HepG2 (cell line): ENCODE data around the gene TANC2. TPM values are rescaled to one million over a fixed set of nuclear protein-coding genes. Genes with fewer than 3 reads are reported as not detected.

ENCODE experiments used
- ATAC-seq: fragments of 200-7000 bp; cut with Tn5 transposase; 3 replicates; pipeline ENCODE4 v1.9.1; 2020; ENCODE audit warnings: mild to moderate bottlenecking, moderate library complexity
- BruUV-seq: library from RNA; stranded (reverse); fragments of 400-500 nt; replicated peaks from 2 replicates; lab custom pipeline; 2021; lab: Mats Ljungman, UMichigan
- CTCF ChIA-PET: fragments of 300-600 bp; formaldehyde crosslinking; extraction: SDS; loops from one replicate; lab custom pipeline; 2021; ENCODE audit warnings: low total read pairs, inconsistent platforms, low intra/inter-chr PET ratio; lab: Yijun Ruan, JAX
- POLR2A ChIA-PET: fragments of 350-600 bp; sonication (Branson Sonifier 250); formaldehyde crosslinking; loops from one replicate; lab custom pipeline; 2020; ENCODE audit warnings: antibody characterized with exemption, inconsistent platforms; lab: Yijun Ruan, JAX
- DNase-seq: peaks from one replicate; pipeline ENCODE4 v3.0.0-alpha.2; 2015; ENCODE audit warnings: low spot score
- FAIRE-seq: peaks from 3 replicates; lab custom pipeline; 2011; peaks lifted over from hg19 to GRCh38; lab: Jason Lieb, UNC
- H2AFZ ChIP-seq: one replicate; pipeline ENCODE4 v1.6.1; 2011; ENCODE audit warnings: low read length, inconsistent platforms
- H3K27ac ChIP-seq: fragments of 300-600 bp; 3 replicates; pipeline ENCODE4 v1.8.0; 2011; ENCODE audit warnings: mixed run types, mild to moderate bottlenecking, mixed read lengths, low read length, inconsistent platforms; ENCODE audit not compliant: insufficient read depth; ENCODE audit errors: extremely low read length
- H3K27me3 ChIP-seq, 2 experiments: fragments of 200-600 bp in 1 of 2; 2 replicates in 1 of 2; 3 replicates in 1 of 2; pipeline versions ENCODE4 v1.6.0 to v1.8.0; 2011; ENCODE audit warnings: low read length in 2 of 2, mild to moderate bottlenecking in 2 of 2, moderate library complexity in 2 of 2, inconsistent platforms in 1 of 2; ENCODE audit not compliant: insufficient read depth in 2 of 2, control insufficient read depth in 1 of 2
- H3K36me3 ChIP-seq, 2 experiments: fragments of 200-600 bp in 1 of 2; replicated peaks in 1 of 2; 2 replicates in 1 of 2; 3 replicates in 1 of 2; pipeline versions ENCODE4 v1.5.1 to v1.8.0; 2011; ENCODE audit warnings: low read length in 2 of 2, inconsistent platforms in 1 of 2; ENCODE audit not compliant: insufficient read depth in 2 of 2, control insufficient read depth in 1 of 2
- H3K4me1 ChIP-seq: 2 replicates; pipeline ENCODE4 v1.5.1; 2012; ENCODE audit warnings: low read length, inconsistent platforms; ENCODE audit not compliant: insufficient read depth
- H3K4me2 ChIP-seq: 2 replicates; pipeline ENCODE4 v1.6.0; 2011; ENCODE audit warnings: low read depth, low read length, inconsistent platforms
- H3K4me3 ChIP-seq, 3 experiments: fragments of 200-600 bp in 1 of 3; sonication (generic), shearing (Covaris generic) in 1 of 3; replicated peaks in 1 of 3; 2 replicates each; pipeline ENCODE4 v1.5.1; 2011 to 2016; ENCODE audit warnings: low read length in 3 of 3, inconsistent platforms in 2 of 3, low read depth in 2 of 3, mild to moderate bottlenecking in 2 of 3, control low read depth in 1 of 3, mixed read lengths in 1 of 3; ENCODE audit not compliant: insufficient read depth in 1 of 3
- H3K79me2 ChIP-seq: one replicate; pipeline ENCODE4 v1.6.1; 2011; ENCODE audit warnings: low read length, inconsistent platforms; ENCODE audit not compliant: insufficient read depth
- H3K9ac ChIP-seq: 2 replicates; pipeline ENCODE4 v1.6.0; 2011; ENCODE audit warnings: mild to moderate bottlenecking, low read depth, low read length, inconsistent platforms; ENCODE audit not compliant: insufficient read depth
- H3K9me3 ChIP-seq: 2 replicates; pipeline ENCODE4 v1.5.1; 2012; ENCODE audit warnings: mild to moderate bottlenecking, low read length
- H4K20me1 ChIP-seq: 2 replicates; pipeline ENCODE4 v1.6.0; 2011; ENCODE audit warnings: inconsistent platforms, mild to moderate bottlenecking, low read length, moderate library complexity; ENCODE audit not compliant: insufficient read depth
- CHD4 ChIP-seq: fragments of 200-600 bp; sonication (generic); IDR thresholded peaks from 2 replicates; pipeline ENCODE4 v1.7.0; 2017; ENCODE audit warnings: mild to moderate bottlenecking, low read length, borderline replicate concordance
- CREBL2 ChIP-seq: sonication (generic); formaldehyde crosslinking; IDR thresholded peaks from 2 replicates; pipeline ENCODE4 v1.8.1; 2023; ENCODE audit warnings: missing genetic modification reagents, mild to moderate bottlenecking, borderline replicate concordance
- FIP1L1 ChIP-seq: fragments of 200-400 bp; formaldehyde crosslinking; IDR thresholded peaks from 2 replicates; pipeline ENCODE4 v1.6.1; 2018; ENCODE audit warnings: low read depth, mild to moderate bottlenecking, low read length, moderate library complexity, borderline replicate concordance; ENCODE audit not compliant: insufficient read depth
- FOXK2 ChIP-seq: fragments of 450-650 bp; IDR thresholded peaks from 2 replicates; pipeline ENCODE4 v1.6.1; 2016
- MTERF4 ChIP-seq: sonication (generic); formaldehyde crosslinking; IDR thresholded peaks from 2 replicates; pipeline ENCODE4 v1.8.0; 2023; ENCODE audit warnings: mild to moderate bottlenecking, missing genetic modification reagents
- NFKB2 ChIP-seq: sonication (generic); formaldehyde crosslinking; IDR thresholded peaks from 2 replicates; pipeline ENCODE4 v1.4.0; 2020; ENCODE audit warnings: missing genetic modification reagents, borderline replicate concordance
- SMC3 ChIP-seq: IDR thresholded peaks from 2 replicates; pipeline ENCODE4 v1.6.1; 2011; ENCODE audit warnings: low read length, improper control_type of control experiment
- TSC22D2 ChIP-seq: sonication (generic); formaldehyde crosslinking; IDR thresholded peaks from 2 replicates; pipeline ENCODE4 v1.5.1; 2020; ENCODE audit warnings: missing genetic modification reagents, mild to moderate bottlenecking, borderline replicate concordance
- ZBTB34 ChIP-seq: sonication (generic); formaldehyde crosslinking; IDR thresholded peaks from 2 replicates; pipeline ENCODE4 v1.8.0; 2022; ENCODE audit warnings: mild to moderate bottlenecking, missing genetic modification reagents
- ZHX2 ChIP-seq, 2 experiments: sonication (generic) in 1 of 2; formaldehyde crosslinking in 1 of 2; IDR thresholded peaks; 2 replicates each; pipeline versions ENCODE4 v1.6.1 to v1.9.0; 2014 to 2022; ENCODE audit warnings: antibody characterized with exemption in 1 of 2, borderline replicate concordance in 1 of 2, inconsistent platforms in 1 of 2, low read depth in 1 of 2, missing genetic modification reagents in 1 of 2
- ZKSCAN1 ChIP-seq: fragments of 150-350 bp; IDR thresholded peaks from 2 replicates; pipeline ENCODE4 v1.6.1; 2014; ENCODE audit warnings: low read length
- ZNF296 ChIP-seq: sonication (generic); formaldehyde crosslinking; conservative IDR thresholded peaks from 2 replicates; pipeline ENCODE4 v1.5.0; 2020; ENCODE audit warnings: mild to moderate bottlenecking, missing genetic modification reagents
- ZNF569 ChIP-seq: sonication (generic); formaldehyde crosslinking; IDR thresholded peaks from 2 replicates; pipeline ENCODE4 v1.5.0; 2020; ENCODE audit warnings: mild to moderate bottlenecking, missing genetic modification reagents, moderate library complexity, borderline replicate concordance
- ZNF672 ChIP-seq: sonication (generic); formaldehyde crosslinking; IDR thresholded peaks from 2 replicates; pipeline ENCODE4 v1.8.1; 2022; ENCODE audit warnings: missing genetic modification reagents
- ZSCAN20 ChIP-seq: sonication (generic); formaldehyde crosslinking; IDR thresholded peaks from 2 replicates; pipeline ENCODE4 v1.4.0; 2020; ENCODE audit warnings: missing genetic modification reagents, mild to moderate bottlenecking, borderline replicate concordance
- WGBS: methylation state at CpG from one replicate; pipeline ENCODE4 v1.1.6; 2017; ENCODE audit warnings: low lambda C conversion rate; 5-methylcytosine and 5-hydroxymethylcytosine counted together
- in situ Hi-C: cut with HindIII; loops from 2 replicates; pipeline ENCODE4 v1.10.0; 2017; ENCODE audit warnings: low pct_unique_long_range_greater_than_20kb; ENCODE audit not compliant: extremely low pct_ligation_motif_present
- intact Hi-C: fragments of 100-400 bp; cut with micrococcal nuclease; formaldehyde crosslinking; loops from one replicate; pipeline ENCODE4 v1.10.0; 2022; ENCODE audit not compliant: unreplicated experiment
- polyA plus RNA-seq, 8 experiments: library from polyadenylated mRNA; depleted of rRNA in 3 of 8; stranded (reverse) in 7 of 8; unstranded in 1 of 8; fragments of >200 nt; fragmentation: Illumina TruSeq in 4 of 8; extraction: Trizol in 4 of 8; gene quantifications; 2 replicates each; pipeline versions ENCODE4 v1.2.1 to v1.2.3, GENCODE V29; 2011 to 2016; ENCODE audit warnings: low read depth in 4 of 8, missing spikeins in 1 of 8, mixed read lengths in 1 of 8; ENCODE audit not compliant: insufficient read depth in 1 of 8
- total RNA-seq, 5 experiments: library from RNA; depleted of rRNA; stranded (reverse); fragments of >200 nt; fragmentation: Illumina TruSeq; extraction: Trizol; gene quantifications; 2 replicates each; pipeline ENCODE4 v1.2.3, GENCODE V29; 2016; ENCODE audit warnings: low read depth in 1 of 5

The TANC2 gene
- total and polyA plus RNA-seq, 2 of the 13 experiments (the other 11 are each of a cell fraction or from before 2014, with no cell fraction given), result 0.08 to 0.20 TPM

GRCh38 chr17:62920300-62920699 is 45.7 kb upstream of the TANC2 start:
- no peaks in the 10 kb centered on the region for H3K36me3 ChIP-seq
- no peak overlapping the region for H3K4me2 ChIP-seq
- ChIA-PET CTCF (no interaction called here), POLR2A (no interaction called here)
- FAIRE-seq (no peak), DNase-seq (no peak), ATAC-seq (no peak)
- H3K9ac ChIP-seq, result no peak overlapping the region
- 0 out of 5 replicates have a peak, but pooled peaks cover 0 to 16% of the 10 kb centered on the region in 2 experiments for H3K27me3 ChIP-seq
- H3K9me3 ChIP-seq, result no peaks in the 10 kb centered on the region
- H3K4me1 ChIP-seq, result peaks cover 7% of the 10 kb centered on the region; the same call in 1 of the 2 replicates
- H4K20me1 ChIP-seq, result no peaks in the 10 kb centered on the region
- H2AFZ ChIP-seq, result no peak overlapping the region
- H3K79me2 ChIP-seq, result no peaks in the 10 kb centered on the region
- intact Hi-C loops (no loop called here), in situ Hi-C loops (no loop called here)
- H3K27ac ChIP-seq, result no peak overlapping the region
- WGBS, result 3% methylated on average over 1 of the region's 1 CpG
- BruUV-seq, result no TSS peak
- H3K4me3 ChIP-seq, result no peak overlapping the region
- no peak for TF ChIP-seq TSC22D2 (CRISPR knock-in tag)
- TF ChIP-seq CREBL2 (CRISPR knock-in tag), result no peak
- no peak for TF ChIP-seq ZKSCAN1
- TF ChIP-seq ZSCAN20 (CRISPR knock-in tag), result no peak
- no peak for TF ChIP-seq ZNF672 (CRISPR knock-in tag)
- no peak for TF ChIP-seq ZNF569 (CRISPR knock-in tag)
- TF ChIP-seq NFKB2, result no peak
- TF ChIP-seq ZHX2 (IDR thresholded peaks at IDR 0.05; ENCODE audit: low read depth), result no peak
- no peak for TF ChIP-seq ZHX2 (CRISPR knock-in tag; IDR thresholded peaks at IDR 0.05; ENCODE audit: borderline replicate concordance)
- no peak for TF ChIP-seq FIP1L1
- no peak for TF ChIP-seq ZBTB34 (CRISPR knock-in tag)
- no peak for TF ChIP-seq SMC3
- no peak for TF ChIP-seq FOXK2
- no peak for TF ChIP-seq CHD4
- no peak for TF ChIP-seq ZNF296 (CRISPR knock-in tag)
- no peak for TF ChIP-seq MTERF4 (CRISPR knock-in tag)
